Activated CD8-positive, alpha-beta memory T cell treated with anti-CD3 and anti-CD28 coated beads for 4 hours (primary cell): Measurements from ENCODE around the gene OPN4.

Experiments used
- DNase-seq, 2 donors: peaks; one replicate each; pipeline ENCODE4 v3.0.0-alpha.2; 2020; ENCODE audit warnings: low read depth in 2 of 2

Gene OPN4

GRCh38 chr10:86647773-86648703, 6.3 kb upstream of the OPN4 start:
- no peak for DNase-seq

GRCh38 chr10:86648704-86649427, 5.5 kb upstream of the OPN4 start:
- no peak for DNase-seq

- DNase-seq: no peak
Measured at GRCh38 chr10:86649471-86650150, 4.7 kb upstream of the OPN4 start.

- DNase-seq: no peak
Measured at GRCh38 chr10:86650151-86650550, 4.2 kb upstream of the OPN4 start.

GRCh38 chr10:86651021-86651471, 3.3 kb upstream of the OPN4 start:
- no peak for DNase-seq

- no peak for DNase-seq
Measured at GRCh38 chr10:86651631-86652331, 2.6 kb upstream of the OPN4 start.

GRCh38 chr10:86652361-86653202, 1.8 kb upstream of the OPN4 start:
- DNase-seq: no peak

GRCh38 chr10:86653379-86653778, 968 bp upstream of the OPN4 start:
- DNase-seq: no peak

GRCh38 chr10:86653987-86654386, 360 bp upstream of the OPN4 start:
- no peak for DNase-seq

GRCh38 chr10:86655173-86655540, 810 bp downstream of the OPN4 start:
- DNase-seq: no peak

GRCh38 chr10:86655596-86655995, 1.2 kb downstream of the OPN4 start:
- no peak for DNase-seq

GRCh38 chr10:86657011-86657395, 2.7 kb downstream of the OPN4 start:
- DNase-seq: no peak

GRCh38 chr10:86657396-86658011, 3.2 kb downstream of the OPN4 start:
- no peak for DNase-seq

- no peak for DNase-seq
Measured at GRCh38 chr10:86658261-86658741, 4.0 kb downstream of the OPN4 start.

GRCh38 chr10:86658751-86659150, 4.4 kb downstream of the OPN4 start:
- DNase-seq: no peak

GRCh38 chr10:86659161-86659691, 4.9 kb downstream of the OPN4 start:
- no peak for DNase-seq

GRCh38 chr10:86659721-86660453, 5.5 kb downstream of the OPN4 start:
- no peak for DNase-seq

- DNase-seq: no peak
Measured at GRCh38 chr10:86661161-86662025, 7.0 kb downstream of the OPN4 start.
